8988T (cell line): ENCODE data around the gene CD70.
"Not testable (repeated sequence)": the region's sequence is repeated elsewhere in the genome, so short reads cannot be mapped to it uniquely, and the experiment has no call there.

Experiments used
- DNase-seq: peaks from one replicate; pipeline ENCODE4 v3.0.0; 2011

Gene CD70

GRCh38 chr19:6590827-6591319, at the start of gene CD70:
TSS of gene CD70 (minus strand) at chr19:6591150. CDS start at chr19:6591002, 148 bp downstream.
- no peak for DNase-seq

- DNase-seq, result not testable (repeated sequence)
Observed at GRCh38 chr19:6640333-6640732, 49.4 kb upstream of the CD70 start.

GRCh38 chr19:6639439-6639838, 48.5 kb upstream of the CD70 start:
- DNase-seq, result no peak

GRCh38 chr19:6633456-6633813, 42.5 kb upstream of the CD70 start:
- not testable (repeated sequence) for DNase-seq

- DNase-seq, result not testable (repeated sequence)
Observed at GRCh38 chr19:6632747-6633455, 42.0 kb upstream of the CD70 start.

- no peak for DNase-seq
Observed at GRCh38 chr19:6632002-6632621, 41.2 kb upstream of the CD70 start.

GRCh38 chr19:6626764-6627163, 35.8 kb upstream of the CD70 start:
- no peak for DNase-seq

- no peak for DNase-seq
Observed at GRCh38 chr19:6617374-6617773, 26.4 kb upstream of the CD70 start.

- DNase-seq, result no peak
Observed at GRCh38 chr19:6616011-6616410, 25.1 kb upstream of the CD70 start.

- no peak for DNase-seq
Observed at GRCh38 chr19:6613711-6614110, 22.8 kb upstream of the CD70 start.

GRCh38 chr19:6610934-6611852, 20.2 kb upstream of the CD70 start:
- no peak for DNase-seq

- no peak for DNase-seq
Observed at GRCh38 chr19:6608940-6609339, 18.0 kb upstream of the CD70 start.

GRCh38 chr19:6608146-6608545, 17.2 kb upstream of the CD70 start:
- not testable (repeated sequence) for DNase-seq

GRCh38 chr19:6606276-6607070, 15.5 kb upstream of the CD70 start:
- DNase-seq, result not testable (repeated sequence)

- no peak for DNase-seq
Observed at GRCh38 chr19:6604906-6605305, 14.0 kb upstream of the CD70 start.

- DNase-seq, result no peak
Observed at GRCh38 chr19:6602729-6603114, 11.8 kb upstream of the CD70 start.

GRCh38 chr19:6601537-6602052, 10.6 kb upstream of the CD70 start:
- not testable (repeated sequence) for DNase-seq

- DNase-seq, result not testable (repeated sequence)
Observed at GRCh38 chr19:6600951-6601536, 10.1 kb upstream of the CD70 start.

GRCh38 chr19:6599866-6600454, 9.0 kb upstream of the CD70 start:
- no peak for DNase-seq

GRCh38 chr19:6598254-6598892, 7.4 kb upstream of the CD70 start:
- not testable (repeated sequence) for DNase-seq
